GM21717 (cell line): Measurements from ENCODE around the gene OSMR.
"Not testable (repeated sequence)": the region's sequence is repeated elsewhere in the genome, so short reads cannot be mapped to it uniquely, and the experiment has no call there.

Experiments used
- ATAC-seq: cut with Tn5 transposase; IDR thresholded peaks from one replicate; pipeline ENCODE4 v1.9.1; 2021; ENCODE audit warnings: mild to moderate bottlenecking, moderate library complexity; ENCODE audit not compliant: unreplicated experiment

Gene OSMR

GRCh38 chr5:38830521-38831051 is 15.2 kb upstream of the OSMR start:
- ATAC-seq: no peak

GRCh38 chr5:38831117-38831516 is 14.7 kb upstream of the OSMR start:
- ATAC-seq: no peak

GRCh38 chr5:38831909-38832308 is 13.9 kb upstream of the OSMR start:
- no peak for ATAC-seq

GRCh38 chr5:38832810-38833209 is 13.0 kb upstream of the OSMR start:
- no peak for ATAC-seq

GRCh38 chr5:38835887-38836286 is 9.9 kb upstream of the OSMR start:
- ATAC-seq: no peak

- ATAC-seq: no peak
Measured at GRCh38 chr5:38837416-38837815, 8.4 kb upstream of the OSMR start.

GRCh38 chr5:38837932-38838331 is 7.9 kb upstream of the OSMR start:
- no peak for ATAC-seq

- no peak for ATAC-seq
Measured at GRCh38 chr5:38843665-38844064, 2.1 kb upstream of the OSMR start.

- ATAC-seq: no peak
Measured at GRCh38 chr5:38846379-38847011, 683 bp downstream of the OSMR start.

- ATAC-seq: no peak
Measured at GRCh38 chr5:38847559-38848347, 1.9 kb downstream of the OSMR start.

GRCh38 chr5:38848637-38849036 is 2.8 kb downstream of the OSMR start:
- ATAC-seq: no peak

- ATAC-seq: not testable (repeated sequence)
Measured at GRCh38 chr5:38851640-38852039, 5.8 kb downstream of the OSMR start.

- no peak for ATAC-seq
Measured at GRCh38 chr5:38853753-38854470, 8.1 kb downstream of the OSMR start.

GRCh38 chr5:38854907-38855306 is 9.1 kb downstream of the OSMR start:
- ATAC-seq: no peak

GRCh38 chr5:38856660-38857059 is 10.8 kb downstream of the OSMR start:
- no peak for ATAC-seq

- no peak for ATAC-seq
Measured at GRCh38 chr5:38858839-38859238, 13.0 kb downstream of the OSMR start.

GRCh38 chr5:38861986-38862770 is 16.4 kb downstream of the OSMR start:
- ATAC-seq: not testable (repeated sequence)

- ATAC-seq: no peak
Measured at GRCh38 chr5:38866362-38867031, 20.7 kb downstream of the OSMR start.

- no peak for ATAC-seq
Measured at GRCh38 chr5:38867032-38867398, 21.2 kb downstream of the OSMR start.

GRCh38 chr5:38867416-38867815 is 21.6 kb downstream of the OSMR start:
- no peak for ATAC-seq
